Coronary artery (tissue), 2 donors: ENCODE data around the gene IFIT5.
A peak's percentile ranks its signal among the peaks of the same experiment; 100 is the strongest.

Source experiments
- DNase-seq: peaks from one replicate; pipeline ENCODE4 v3.0.0-alpha.2; 2017; ENCODE audit warnings: low spot score
- H3K27ac ChIP-seq, 2 donors: fragments of 200-600 bp; sonication (generic); one replicate each; pipeline ENCODE4 v1.5.1; 2016 to 2019
- H3K4me3 ChIP-seq: fragments of 200-600 bp; sonication (generic); 2 replicates; pipeline ENCODE4 v1.5.1; 2016; ENCODE audit warnings: mild to moderate bottlenecking, moderate library complexity
- TF ChIP-seq, protein P1 (sequence below): fragments of 200-600 bp; sonication (generic); IDR thresholded peaks from one replicate; pipeline ENCODE4 v1.5.1; 2019; ENCODE audit warnings: antibody characterized with exemption

The IFIT5 gene

DNA sequence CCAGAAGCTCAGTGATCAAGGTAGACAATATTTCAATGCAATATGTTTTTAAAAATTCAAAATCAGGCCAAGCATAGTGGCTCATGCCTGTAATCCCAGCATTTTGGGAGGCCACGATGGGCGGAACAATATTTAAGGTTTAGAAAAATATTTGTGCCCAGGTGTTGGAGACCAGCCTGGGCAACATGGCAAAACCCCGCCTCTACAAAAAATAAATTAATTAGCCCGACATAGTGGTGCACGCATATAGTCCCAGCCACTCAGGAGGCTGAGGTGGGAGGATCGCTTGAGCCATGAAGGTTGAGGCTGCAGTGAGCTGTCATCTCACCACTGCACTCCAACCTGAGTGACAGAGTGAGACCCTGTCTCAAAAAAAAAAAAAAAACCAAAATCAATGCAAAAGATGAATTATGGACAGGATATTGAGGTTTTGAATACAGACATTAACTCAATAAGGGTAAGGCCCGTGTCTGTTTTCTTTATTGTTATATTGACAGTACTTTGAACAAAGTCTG is 913 bp upstream of the IFIT5 start:
- DNase-seq = no peak
- peak overlapping the region; percentile 85 for H3K4me3 ChIP-seq
- TF ChIP-seq, protein P1, sequence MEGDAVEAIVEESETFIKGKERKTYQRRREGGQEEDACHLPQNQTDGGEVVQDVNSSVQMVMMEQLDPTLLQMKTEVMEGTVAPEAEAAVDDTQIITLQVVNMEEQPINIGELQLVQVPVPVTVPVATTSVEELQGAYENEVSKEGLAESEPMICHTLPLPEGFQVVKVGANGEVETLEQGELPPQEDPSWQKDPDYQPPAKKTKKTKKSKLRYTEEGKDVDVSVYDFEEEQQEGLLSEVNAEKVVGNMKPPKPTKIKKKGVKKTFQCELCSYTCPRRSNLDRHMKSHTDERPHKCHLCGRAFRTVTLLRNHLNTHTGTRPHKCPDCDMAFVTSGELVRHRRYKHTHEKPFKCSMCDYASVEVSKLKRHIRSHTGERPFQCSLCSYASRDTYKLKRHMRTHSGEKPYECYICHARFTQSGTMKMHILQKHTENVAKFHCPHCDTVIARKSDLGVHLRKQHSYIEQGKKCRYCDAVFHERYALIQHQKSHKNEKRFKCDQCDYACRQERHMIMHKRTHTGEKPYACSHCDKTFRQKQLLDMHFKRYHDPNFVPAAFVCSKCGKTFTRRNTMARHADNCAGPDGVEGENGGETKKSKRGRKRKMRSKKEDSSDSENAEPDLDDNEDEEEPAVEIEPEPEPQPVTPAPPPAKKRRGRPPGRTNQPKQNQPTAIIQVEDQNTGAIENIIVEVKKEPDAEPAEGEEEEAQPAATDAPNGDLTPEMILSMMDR = no peak
- H3K27ac ChIP-seq = peak overlapping the region in 1 of 2 donors; percentile 92

DNA sequence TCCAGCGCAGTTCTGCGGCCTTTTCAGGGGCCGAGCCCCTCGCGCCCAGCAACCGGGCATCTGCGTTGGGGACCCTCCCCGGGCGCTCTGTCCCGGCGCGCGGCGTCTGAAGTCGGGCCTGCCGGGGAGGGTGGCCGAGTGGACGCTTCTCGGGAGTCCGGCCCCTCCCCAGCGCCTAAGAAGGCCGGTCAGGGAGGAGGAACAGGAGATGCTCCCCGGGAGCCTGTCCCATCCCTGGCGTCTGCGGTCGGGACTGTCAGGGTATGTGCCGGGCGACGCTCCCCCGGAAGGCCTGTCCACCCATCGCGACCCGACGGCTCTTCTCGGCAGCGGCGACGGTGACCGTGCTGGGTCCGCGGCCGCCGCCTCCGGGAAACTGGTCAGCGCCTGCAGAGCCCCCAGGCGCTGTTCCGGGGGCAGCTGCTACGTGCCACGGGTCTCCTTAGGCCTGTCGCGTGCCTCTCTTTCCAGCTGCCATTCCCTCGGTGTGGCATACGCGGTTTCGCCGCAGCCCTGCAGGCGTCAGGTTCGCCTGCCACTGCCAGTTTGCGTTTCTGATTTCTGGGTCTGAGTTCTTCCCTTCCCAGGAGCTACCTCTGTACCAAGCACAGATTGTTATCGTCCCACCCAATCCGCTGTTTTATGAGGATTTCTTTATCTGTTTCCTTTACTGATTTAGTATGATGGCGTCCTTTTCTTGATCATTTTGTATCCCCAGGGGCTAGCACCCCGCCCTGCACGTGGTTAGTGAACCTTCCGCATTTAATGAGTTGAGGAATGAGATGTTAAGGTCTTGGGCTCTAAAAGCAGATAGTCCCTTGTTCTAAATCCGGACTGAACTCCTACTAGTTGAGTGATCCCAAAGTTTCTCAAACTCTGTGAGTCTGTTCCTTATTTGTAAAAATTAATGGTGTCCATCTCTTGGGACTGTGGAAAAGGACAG is 782 bp downstream of the IFIT5 start:
- peak; percentile 79 for DNase-seq
- H3K4me3 ChIP-seq = peak overlapping the region; percentile 85
- H3K27ac ChIP-seq = peak overlapping the region; percentile 92 to 96
- TF ChIP-seq, protein P1 = no peak

- TF ChIP-seq, protein P1 = no peak
- DNase-seq = no peak
- H3K27ac ChIP-seq = no peak overlapping the region
- H3K4me3 ChIP-seq = peak overlapping the region; percentile 85
These were observed 2.1 kb downstream of the IFIT5 start for GRCh38 chr10:89416465-89416864.

DNA sequence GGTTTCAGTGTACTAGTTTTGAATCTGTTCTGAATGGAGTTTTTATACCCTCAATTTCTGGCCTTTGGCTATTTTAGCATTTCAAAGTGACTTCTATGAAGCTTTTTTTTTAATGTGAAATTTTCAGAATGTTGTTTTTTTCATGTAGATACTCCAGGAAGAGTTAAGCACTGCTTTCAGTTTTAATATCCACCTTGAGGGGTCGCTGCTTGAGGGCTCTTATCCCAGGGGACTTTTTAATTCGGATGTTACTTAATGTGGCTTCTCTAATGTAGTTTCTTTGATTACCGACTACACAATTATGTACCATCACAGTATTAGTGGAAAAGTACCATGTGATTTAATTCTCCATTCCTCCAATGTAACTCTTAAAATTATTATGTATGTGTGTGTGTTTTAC is 5.2 kb downstream of the IFIT5 start:
- Histone ChIP-seq H3K27ac (no peak overlapping the region), H3K4me3 (no peak overlapping the region)
- DNase-seq = no peak
- TF ChIP-seq, protein P1 = no peak

DNA sequence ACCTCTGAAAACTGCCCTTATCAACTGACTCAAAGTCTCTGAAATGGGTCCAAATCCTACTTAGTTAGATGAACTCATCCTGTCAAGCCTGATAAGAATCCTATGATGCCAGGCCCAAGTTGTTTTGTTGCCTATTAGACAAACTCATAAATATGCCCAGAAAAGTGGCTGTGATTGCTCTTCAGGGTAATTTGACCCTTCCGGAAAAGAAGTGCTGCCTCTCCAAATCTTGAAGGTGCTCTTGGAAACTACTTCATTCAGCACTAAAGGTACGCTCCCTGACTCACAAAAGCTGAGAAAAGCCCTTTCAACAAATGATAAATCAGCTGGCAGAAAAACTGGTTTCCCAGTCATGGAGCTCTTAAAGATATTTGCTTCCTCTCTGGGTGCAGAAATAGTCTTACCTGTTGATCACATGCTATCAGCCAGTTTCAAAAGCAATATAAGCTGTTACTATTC is 6.7 kb downstream of the IFIT5 start:
- no peak for DNase-seq
- Histone ChIP-seq H3K4me3 (no peak overlapping the region), H3K27ac (no peak overlapping the region)
- TF ChIP-seq, protein P1 = no peak

- TF ChIP-seq, protein P1 = no peak
- no peak for DNase-seq
- Histone ChIP-seq H3K4me3 (no peak overlapping the region), H3K27ac (no peak overlapping the region)
These were observed 10.6 kb downstream of the IFIT5 start for GRCh38 chr10:89425000-89425399.
